AG08395 (cell line): ENCODE data around the gene UGT2B17.
"Not testable (repeated sequence)": the region's sequence is repeated elsewhere in the genome, so short reads cannot be mapped to it uniquely, and the experiment has no call there.

Experiments used
- DNase-seq: peaks from one replicate; pipeline ENCODE4 v3.0.0; 2012; ENCODE audit warnings: mixed read lengths, low spot score

UGT2B17 gene

GRCh38 chr4:68576272-68577125, at the start of gene UGT2B17:
Gene UGT2B17, minus strand, starts transcription at chr4:68576322. Its CDS starts 7,838 bp downstream, at chr4:68568484.
- no peak for DNase-seq

GRCh38 chr4:68622731-68623130, 46.6 kb upstream of the UGT2B17 start:
- not testable (repeated sequence) for DNase-seq

GRCh38 chr4:68617003-68617698, 41.0 kb upstream of the UGT2B17 start:
- no peak for DNase-seq

GRCh38 chr4:68615699-68616422, 39.7 kb upstream of the UGT2B17 start:
- DNase-seq: no peak

- DNase-seq: no peak
Observed at GRCh38 chr4:68613752-68614151, 37.6 kb upstream of the UGT2B17 start.

GRCh38 chr4:68606240-68606639, 30.1 kb upstream of the UGT2B17 start:
- DNase-seq: no peak

- no peak for DNase-seq
Observed at GRCh38 chr4:68599150-68599549, 23.0 kb upstream of the UGT2B17 start.

- DNase-seq: no peak
Observed at GRCh38 chr4:68597482-68597881, 21.4 kb upstream of the UGT2B17 start.

- DNase-seq: no peak
Observed at GRCh38 chr4:68594678-68595077, 18.6 kb upstream of the UGT2B17 start.

- DNase-seq: no peak
Observed at GRCh38 chr4:68593112-68593511, 17.0 kb upstream of the UGT2B17 start.

- DNase-seq: no peak
Observed at GRCh38 chr4:68592673-68593072, 16.6 kb upstream of the UGT2B17 start.

GRCh38 chr4:68591204-68591603, 15.1 kb upstream of the UGT2B17 start:
- no peak for DNase-seq

GRCh38 chr4:68589790-68590189, 13.7 kb upstream of the UGT2B17 start:
- no peak for DNase-seq

- DNase-seq: no peak
Observed at GRCh38 chr4:68582339-68582717, 6.2 kb upstream of the UGT2B17 start.

GRCh38 chr4:68581383-68582338, 5.5 kb upstream of the UGT2B17 start:
- DNase-seq: no peak

- no peak for DNase-seq
Observed at GRCh38 chr4:68577590-68577989, 1.5 kb upstream of the UGT2B17 start.

GRCh38 chr4:68575636-68576035, 486 bp downstream of the UGT2B17 start:
- DNase-seq: not testable (repeated sequence)

GRCh38 chr4:68575081-68575480, 1.0 kb downstream of the UGT2B17 start:
- DNase-seq: no peak

GRCh38 chr4:68572653-68573170, 3.4 kb downstream of the UGT2B17 start:
- DNase-seq: no peak

- DNase-seq: no peak
Observed at GRCh38 chr4:68570122-68570507, 6.0 kb downstream of the UGT2B17 start.

GRCh38 chr4:68569466-68570121, 6.5 kb downstream of the UGT2B17 start:
- no peak for DNase-seq
